HCT116 (cell line): ENCODE data around the gene MYBPH.

Source experiments
- CTCF ChIP-seq, 3 experiments: fragments of 200-600 bp in 1 of 3; sonication (generic) in 1 of 3; IDR thresholded peaks in 2 of 3; conservative IDR thresholded peaks in 1 of 3; 2 replicates each; pipeline ENCODE4 v1.5.1; 2012 to 2017; ENCODE audit warnings: low read depth in 2 of 3, low read length in 2 of 3, antibody characterized with exemption in 1 of 3, borderline replicate concordance in 1 of 3, control low read depth in 1 of 3, mild to moderate bottlenecking in 1 of 3, mixed read lengths in 1 of 3, mixed run types in 1 of 3, moderate library complexity in 1 of 3; ENCODE audit not compliant: insufficient read depth in 1 of 3
- JUND ChIP-seq: IDR thresholded peaks from 2 replicates; pipeline ENCODE4 v1.6.1; 2012
- MAX ChIP-seq: IDR thresholded peaks from 2 replicates; pipeline ENCODE4 v1.6.1; 2012
- POLR2A ChIP-seq: IDR thresholded peaks from 2 replicates; pipeline ENCODE4 v1.7.0; 2011; ENCODE audit warnings: borderline replicate concordance; ENCODE audit not compliant: insufficient read depth, insufficient read length; ENCODE audit errors: extremely low read depth
- RAD21 ChIP-seq: IDR thresholded peaks from 2 replicates; pipeline ENCODE4 v1.6.1; 2012; ENCODE audit warnings: low read depth, mild to moderate bottlenecking
- SP1 ChIP-seq: IDR thresholded peaks from 2 replicates; pipeline ENCODE4 v1.6.1; 2012; ENCODE audit warnings: low read depth
- YY1 ChIP-seq: IDR thresholded peaks from 2 replicates; pipeline ENCODE4 v1.6.1; 2011; ENCODE audit warnings: low read length, low read depth, moderate library complexity, mild to moderate bottlenecking; ENCODE audit not compliant: insufficient replicate concordance; ENCODE audit errors: extremely low read depth
- TF ChIP-seq, protein P1 (sequence below): IDR thresholded peaks from 2 replicates; pipeline ENCODE4 v1.6.1; 2012; ENCODE audit warnings: low read depth
- TF ChIP-seq, protein P2 (sequence below): IDR thresholded peaks from 2 replicates; pipeline ENCODE4 v1.6.1; 2012

GRCh38 chr1:203181586-203182386 lies 6.2 kb upstream of the MYBPH start:
- no peak for TF ChIP-seq RAD21
- TF ChIP-seq POLR2A: no peak
- TF ChIP-seq MAX: no peak
- TF ChIP-seq JUND: no peak
- TF ChIP-seq SP1: no peak
- TF ChIP-seq CTCF (IDR thresholded peaks at IDR 0.05 in 2 of 3, conservative IDR thresholded peaks at IDR 0.05 in 1 of 3; ENCODE audit: borderline replicate concordance in 1 of 3, insufficient read depth in 1 of 3, low read depth in 2 of 3, low read length in 2 of 3): no peak
- TF ChIP-seq YY1: no peak
- TF ChIP-seq, protein P1, sequence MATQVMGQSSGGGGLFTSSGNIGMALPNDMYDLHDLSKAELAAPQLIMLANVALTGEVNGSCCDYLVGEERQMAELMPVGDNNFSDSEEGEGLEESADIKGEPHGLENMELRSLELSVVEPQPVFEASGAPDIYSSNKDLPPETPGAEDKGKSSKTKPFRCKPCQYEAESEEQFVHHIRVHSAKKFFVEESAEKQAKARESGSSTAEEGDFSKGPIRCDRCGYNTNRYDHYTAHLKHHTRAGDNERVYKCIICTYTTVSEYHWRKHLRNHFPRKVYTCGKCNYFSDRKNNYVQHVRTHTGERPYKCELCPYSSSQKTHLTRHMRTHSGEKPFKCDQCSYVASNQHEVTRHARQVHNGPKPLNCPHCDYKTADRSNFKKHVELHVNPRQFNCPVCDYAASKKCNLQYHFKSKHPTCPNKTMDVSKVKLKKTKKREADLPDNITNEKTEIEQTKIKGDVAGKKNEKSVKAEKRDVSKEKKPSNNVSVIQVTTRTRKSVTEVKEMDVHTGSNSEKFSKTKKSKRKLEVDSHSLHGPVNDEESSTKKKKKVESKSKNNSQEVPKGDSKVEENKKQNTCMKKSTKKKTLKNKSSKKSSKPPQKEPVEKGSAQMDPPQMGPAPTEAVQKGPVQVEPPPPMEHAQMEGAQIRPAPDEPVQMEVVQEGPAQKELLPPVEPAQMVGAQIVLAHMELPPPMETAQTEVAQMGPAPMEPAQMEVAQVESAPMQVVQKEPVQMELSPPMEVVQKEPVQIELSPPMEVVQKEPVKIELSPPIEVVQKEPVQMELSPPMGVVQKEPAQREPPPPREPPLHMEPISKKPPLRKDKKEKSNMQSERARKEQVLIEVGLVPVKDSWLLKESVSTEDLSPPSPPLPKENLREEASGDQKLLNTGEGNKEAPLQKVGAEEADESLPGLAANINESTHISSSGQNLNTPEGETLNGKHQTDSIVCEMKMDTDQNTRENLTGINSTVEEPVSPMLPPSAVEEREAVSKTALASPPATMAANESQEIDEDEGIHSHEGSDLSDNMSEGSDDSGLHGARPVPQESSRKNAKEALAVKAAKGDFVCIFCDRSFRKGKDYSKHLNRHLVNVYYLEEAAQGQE: no peak
- TF ChIP-seq, protein P2, sequence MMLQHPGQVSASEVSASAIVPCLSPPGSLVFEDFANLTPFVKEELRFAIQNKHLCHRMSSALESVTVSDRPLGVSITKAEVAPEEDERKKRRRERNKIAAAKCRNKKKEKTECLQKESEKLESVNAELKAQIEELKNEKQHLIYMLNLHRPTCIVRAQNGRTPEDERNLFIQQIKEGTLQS: no peak
